ENCODE results near the gene RAD23B. TPM values are rescaled to one million over a fixed set of nuclear protein-coding genes. Genes with fewer than 3 reads are reported as not detected.

Gene RAD23B
- total RNA-seq, 1 donor from 2014 or later = 92.4 TPM

DNA sequence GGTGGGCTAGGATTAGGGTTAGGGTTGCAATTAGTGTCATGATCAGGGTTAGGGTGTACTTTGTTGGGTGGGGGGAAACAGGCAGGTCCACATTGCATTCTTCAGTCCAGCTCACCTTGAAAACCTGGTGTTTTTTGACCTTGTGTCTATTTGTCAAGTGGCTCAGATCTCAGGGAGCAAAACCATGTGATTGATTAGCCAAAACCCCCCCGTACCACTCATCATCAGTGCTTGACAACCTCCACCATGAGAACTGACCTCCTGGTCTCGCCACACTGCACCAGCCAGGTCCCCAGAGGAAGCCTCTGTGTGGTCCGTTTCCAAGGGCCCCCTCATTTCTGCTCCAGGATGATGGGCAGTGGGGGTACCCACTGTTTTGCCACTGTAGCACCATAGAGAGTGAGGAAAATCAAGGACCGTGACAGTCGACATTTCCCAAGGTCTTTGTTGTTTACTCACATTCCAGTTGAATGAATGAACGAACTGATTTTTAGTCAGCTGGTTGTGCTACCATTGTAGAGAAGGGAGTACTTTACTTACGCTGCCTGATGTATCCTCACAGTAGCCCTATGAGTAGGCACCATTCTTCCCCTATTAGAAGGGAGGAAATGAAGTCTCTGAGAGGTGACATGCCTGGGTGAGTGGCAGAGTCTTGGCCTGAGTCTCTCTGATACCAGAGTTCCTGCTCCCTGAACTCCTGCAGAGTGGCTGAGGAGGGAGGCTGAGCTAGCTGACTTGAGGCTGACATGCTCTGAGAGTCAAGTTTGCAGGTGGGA, 84.8 kb downstream of the RAD23B start:
- H3K27me3 ChIP-seq (ENCODE audit: control insufficient read depth in 3 of 3, insufficient read depth in 3 of 3, low read length in 3 of 3) = no peaks in the 10 kb centered on the region
- H3K9me3 ChIP-seq (ENCODE audit: control insufficient read depth in 3 of 3, low read length in 3 of 3) = no peaks in the 10 kb centered on the region
- no peaks in the 10 kb centered on the region for H3K4me1 ChIP-seq (ENCODE audit: control insufficient read depth in 3 of 3, insufficient read depth in 3 of 3, low read length in 3 of 3)
- no peak overlapping the region for H3K4me3 ChIP-seq (ENCODE audit: low read length in 3 of 3)
- H3K27ac ChIP-seq (ENCODE audit: low read depth, low read length) = no peak overlapping the region
- H3K9ac ChIP-seq (ENCODE audit: low read depth in 1 of 3, low read length in 3 of 3) = no peak overlapping the region
- no peaks in the 10 kb centered on the region for H3K36me3 ChIP-seq (ENCODE audit: control insufficient read depth in 3 of 3, insufficient read depth in 3 of 3, low read length in 3 of 3)

DNA sequence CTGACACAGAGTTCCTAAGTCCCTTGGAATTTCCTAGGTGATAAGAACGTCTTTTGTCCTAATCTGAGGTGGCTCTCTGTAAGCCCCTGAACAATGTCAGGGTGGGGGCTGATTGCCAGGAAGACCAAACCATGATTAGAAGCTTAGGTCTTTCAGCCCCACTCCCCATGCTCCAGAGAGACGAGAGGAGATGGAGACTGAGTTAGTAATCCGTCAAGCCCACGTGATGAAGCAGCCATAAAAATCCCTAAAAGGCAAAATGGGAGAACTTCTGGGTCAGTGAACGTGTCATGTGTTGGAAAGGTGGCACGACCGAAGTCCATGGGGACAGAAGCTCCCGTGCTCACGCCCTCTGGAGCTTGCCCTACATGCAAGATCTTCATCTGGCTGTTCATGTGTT, 85.6 kb downstream of the RAD23B start:
- Histone ChIP-seq H3K27me3 (ENCODE audit: control insufficient read depth in 3 of 3, insufficient read depth in 3 of 3, low read length in 3 of 3) (no peaks in the 10 kb centered on the region), H3K4me1 (ENCODE audit: control insufficient read depth in 3 of 3, insufficient read depth in 3 of 3, low read length in 3 of 3) (no peaks in the 10 kb centered on the region), H3K4me3 (ENCODE audit: low read length in 3 of 3) (no peak overlapping the region), H3K36me3 (ENCODE audit: control insufficient read depth in 3 of 3, insufficient read depth in 3 of 3, low read length in 3 of 3) (no peaks in the 10 kb centered on the region), H3K9me3 (ENCODE audit: control insufficient read depth in 3 of 3, low read length in 3 of 3) (no peaks in the 10 kb centered on the region), H3K9ac (ENCODE audit: low read depth in 1 of 3, low read length in 3 of 3) (no peak overlapping the region), H3K27ac (ENCODE audit: low read depth, low read length) (no peak overlapping the region)

DNA sequence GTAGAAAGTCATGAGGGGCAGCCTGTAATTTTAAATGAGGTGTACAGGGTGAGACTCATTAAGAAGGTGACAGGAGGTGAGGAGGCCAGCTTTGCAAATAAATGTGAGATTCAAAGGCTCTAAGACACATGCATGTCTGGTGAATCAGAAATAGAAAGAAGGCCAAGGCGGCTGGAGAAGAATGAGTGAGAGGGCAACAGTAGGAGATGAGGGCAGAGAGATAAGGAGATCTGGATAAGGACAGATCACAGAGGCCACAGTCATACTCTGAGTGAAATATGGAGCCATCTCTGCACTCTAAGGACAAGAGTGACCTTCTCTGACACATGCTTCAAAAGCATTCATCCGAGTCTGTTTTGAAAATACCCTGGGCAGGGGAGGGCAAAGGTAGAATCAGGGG, 90.7 kb downstream of the RAD23B start:
- no peak overlapping the region for H3K9ac ChIP-seq (ENCODE audit: low read depth in 1 of 3, low read length in 3 of 3)
- H3K36me3 ChIP-seq (ENCODE audit: control insufficient read depth in 3 of 3, insufficient read depth in 3 of 3, low read length in 3 of 3) = no peaks in the 10 kb centered on the region
- H3K27ac ChIP-seq (ENCODE audit: low read depth, low read length) = no peak overlapping the region
- no peak overlapping the region for H3K4me3 ChIP-seq (ENCODE audit: low read length in 3 of 3)
- H3K4me1 ChIP-seq (ENCODE audit: control insufficient read depth in 3 of 3, insufficient read depth in 3 of 3, low read length in 3 of 3) = no peaks in the 10 kb centered on the region
- H3K27me3 ChIP-seq (ENCODE audit: control insufficient read depth in 3 of 3, insufficient read depth in 3 of 3, low read length in 3 of 3) = no peaks in the 10 kb centered on the region
- no peaks in the 10 kb centered on the region for H3K9me3 ChIP-seq (ENCODE audit: control insufficient read depth in 3 of 3, low read length in 3 of 3)

DNA sequence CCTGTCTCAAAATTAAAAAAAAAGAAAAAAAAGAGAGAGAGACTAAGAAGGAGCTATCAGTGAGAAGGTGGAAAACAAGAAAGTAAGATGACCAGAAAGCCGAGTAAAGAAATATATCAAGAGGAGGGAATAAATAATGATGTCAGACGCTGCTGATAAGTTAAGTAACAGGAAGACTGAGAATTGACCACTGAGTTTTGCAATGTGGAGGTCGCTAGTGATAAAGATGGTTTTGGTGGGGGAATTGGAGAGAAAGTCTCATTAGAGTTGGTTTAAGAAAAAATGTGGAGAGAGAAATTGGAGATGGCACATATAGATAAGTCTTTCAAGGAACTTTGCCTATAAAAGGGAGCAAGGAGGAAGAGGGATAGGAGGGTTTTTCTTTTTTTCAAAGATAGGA, 91.9 kb downstream of the RAD23B start:
- Histone ChIP-seq H3K9ac (ENCODE audit: low read depth in 1 of 3, low read length in 3 of 3) (no peak overlapping the region), H3K36me3 (ENCODE audit: control insufficient read depth in 3 of 3, insufficient read depth in 3 of 3, low read length in 3 of 3) (no peaks in the 10 kb centered on the region)

DNA sequence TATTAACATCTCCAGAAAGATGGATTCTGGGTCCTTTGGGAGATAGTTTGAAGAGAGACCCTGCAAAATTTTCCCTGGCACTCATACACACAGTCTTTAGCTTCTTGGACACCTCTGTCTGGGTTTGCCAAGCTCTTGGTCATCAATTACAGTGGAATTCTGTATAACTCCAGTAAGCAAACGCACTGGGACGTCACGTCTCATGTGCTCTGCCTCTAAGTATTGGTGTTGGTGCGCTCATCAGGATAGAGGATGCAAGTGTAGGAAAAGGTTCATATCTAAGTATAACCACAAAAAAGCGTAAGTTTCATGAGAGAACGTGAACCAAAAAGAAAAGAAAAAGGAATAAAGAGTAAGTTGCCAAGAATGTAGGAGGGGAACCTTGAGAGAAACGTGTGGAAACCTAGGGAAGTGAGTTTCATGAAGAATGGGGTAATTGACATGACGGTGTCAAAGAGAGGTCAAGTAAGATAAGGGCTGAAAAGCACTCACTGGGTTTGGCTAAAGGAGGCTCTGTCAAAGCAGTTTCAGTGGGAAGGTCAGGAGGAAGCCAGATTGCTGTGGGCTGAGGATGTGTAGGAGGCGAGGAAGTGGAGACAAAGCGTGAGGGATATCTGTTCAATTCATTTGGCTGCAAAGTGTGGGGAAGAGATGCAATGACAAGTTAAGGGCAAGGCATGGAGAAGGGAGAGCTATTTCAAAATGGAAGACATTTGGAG, 92.7 kb downstream of the RAD23B start:
- Histone ChIP-seq H3K27ac (ENCODE audit: low read depth, low read length) (no peak overlapping the region), H3K27me3 (ENCODE audit: control insufficient read depth in 3 of 3, insufficient read depth in 3 of 3, low read length in 3 of 3) (no peaks in the 10 kb centered on the region), H3K9me3 (ENCODE audit: control insufficient read depth in 3 of 3, low read length in 3 of 3) (no peaks in the 10 kb centered on the region), H3K9ac (ENCODE audit: low read depth in 1 of 3, low read length in 3 of 3) (no peak overlapping the region), H3K4me3 (ENCODE audit: low read length in 3 of 3) (no peak overlapping the region), H3K36me3 (ENCODE audit: control insufficient read depth in 3 of 3, insufficient read depth in 3 of 3, low read length in 3 of 3) (no peaks in the 10 kb centered on the region), H3K4me1 (ENCODE audit: control insufficient read depth in 3 of 3, insufficient read depth in 3 of 3, low read length in 3 of 3) (no peaks in the 10 kb centered on the region)

More for the DNA sequence above, 91.9 kb downstream of the RAD23B start:
- no peaks in the 10 kb centered on the region for H3K4me1 ChIP-seq (ENCODE audit: control insufficient read depth in 3 of 3, insufficient read depth in 3 of 3, low read length in 3 of 3)
- H3K27me3 ChIP-seq (ENCODE audit: control insufficient read depth in 3 of 3, insufficient read depth in 3 of 3, low read length in 3 of 3) = no peaks in the 10 kb centered on the region
- no peaks in the 10 kb centered on the region for H3K9me3 ChIP-seq (ENCODE audit: control insufficient read depth in 3 of 3, low read length in 3 of 3)
- H3K27ac ChIP-seq (ENCODE audit: low read depth, low read length) = no peak overlapping the region
- H3K4me3 ChIP-seq (ENCODE audit: low read length in 3 of 3) = no peak overlapping the region

DNA sequence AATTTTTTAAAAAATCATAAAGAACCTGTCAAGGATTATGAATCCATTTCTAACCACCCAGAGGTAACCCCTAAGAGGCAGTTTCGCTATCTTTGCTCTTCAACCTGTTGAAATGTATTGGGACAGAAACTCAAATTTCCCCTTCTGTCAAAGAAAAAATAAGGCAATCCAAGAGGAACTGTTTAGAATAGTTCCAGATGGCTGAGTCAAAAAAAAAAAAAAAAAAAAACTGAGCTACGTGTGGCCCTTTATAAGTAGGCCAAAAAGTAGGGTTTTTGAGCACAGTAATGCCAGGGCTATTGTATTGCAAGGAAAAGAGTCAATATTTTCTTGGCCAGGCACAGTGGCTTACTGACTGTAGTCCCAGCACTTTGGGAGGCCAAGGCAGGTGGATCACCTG, 94.9 kb downstream of the RAD23B start:
- H3K4me3 ChIP-seq (ENCODE audit: low read length in 3 of 3) = no peak overlapping the region
- H3K9ac ChIP-seq (ENCODE audit: low read depth in 1 of 3, low read length in 3 of 3) = no peak overlapping the region
- no peaks in the 10 kb centered on the region for H3K9me3 ChIP-seq (ENCODE audit: control insufficient read depth in 3 of 3, low read length in 3 of 3)
- no peaks in the 10 kb centered on the region for H3K36me3 ChIP-seq (ENCODE audit: control insufficient read depth in 3 of 3, insufficient read depth in 3 of 3, low read length in 3 of 3)
- H3K4me1 ChIP-seq (ENCODE audit: control insufficient read depth in 3 of 3, insufficient read depth in 3 of 3, low read length in 3 of 3) = no peaks in the 10 kb centered on the region
- H3K27ac ChIP-seq (ENCODE audit: low read depth, low read length) = no peak overlapping the region
- no peaks in the 10 kb centered on the region for H3K27me3 ChIP-seq (ENCODE audit: control insufficient read depth in 3 of 3, insufficient read depth in 3 of 3, low read length in 3 of 3)

Other genes starting within 250 kb of the RAD23B start
- 12.0 TPM for gene KLF4, start 206.5 kb downstream of the RAD23B start, total RNA-seq